OCI-LY3 (cell line): ENCODE measurements around the gene NLRC5.

ENCODE experiments used
- H2AFZ ChIP-seq: fragments of 200-600, 300-600 bp; shearing (Covaris generic); 2 replicates; pipeline ENCODE4 v1.6.0; 2014; ENCODE audit warnings: antibody characterized with exemption, low read depth, low read length
- H3K27ac ChIP-seq: fragments of 200-600, 300-600 bp; sonication (generic); 2 replicates; pipeline ENCODE4 v1.5.1; 2014; ENCODE audit warnings: mild to moderate bottlenecking, low read length, moderate library complexity, mixed read lengths
- H3K27me3 ChIP-seq: fragments of 200-600, 300-600 bp; sonication (generic); 2 replicates; pipeline ENCODE4 v1.6.1; 2014; ENCODE audit warnings: low read depth, low read length, mixed read lengths
- H3K36me3 ChIP-seq: fragments of 200-600, 300-600 bp; sonication (generic); replicated peaks from 2 replicates; pipeline ENCODE3; 2014; ENCODE audit warnings: low read depth, low read length, mixed read lengths
- H3K4me1 ChIP-seq: fragments of 300-600, 200-600 bp; sonication (generic); 2 replicates; pipeline ENCODE4 v1.6.1; 2014; ENCODE audit warnings: low read length, mixed read lengths
- H3K4me2 ChIP-seq: fragments of 200-600, 300-600 bp; sonication (generic); 2 replicates; pipeline ENCODE4 v1.6.1; 2014; ENCODE audit warnings: low read length, mixed read lengths
- H3K4me3 ChIP-seq: fragments of 300-600, 200-600 bp; sonication (generic); 2 replicates; pipeline ENCODE4 v1.5.1; 2014; ENCODE audit warnings: antibody characterized with exemption, mild to moderate bottlenecking, low read length, moderate library complexity
- H3K79me2 ChIP-seq: fragments of 300-600, 200-600 bp; shearing (Covaris generic); 2 replicates; pipeline ENCODE4 v1.6.1; 2014; ENCODE audit warnings: mild to moderate bottlenecking, low read length, mixed read lengths
- H3K9ac ChIP-seq: fragments of 300-600, 200-600 bp; shearing (Covaris generic); 2 replicates; pipeline ENCODE4 v1.6.0; 2014; ENCODE audit warnings: mild to moderate bottlenecking, low read length, moderate library complexity
- H3K9me3 ChIP-seq: fragments of 200-600, 300-600 bp; shearing (Covaris generic); 2 replicates; pipeline ENCODE4 v1.6.1; 2014; ENCODE audit warnings: low read length, mixed read lengths; ENCODE audit not compliant: insufficient read depth
- H4K20me1 ChIP-seq: fragments of 200-600, 300-600 bp; sonication (generic); 2 replicates; pipeline ENCODE4 v1.6.1; 2016; ENCODE audit warnings: low read length, mixed read lengths; ENCODE audit not compliant: insufficient read depth
- EZH2phosphoT487 ChIP-seq: fragments of 200-600 bp; shearing (Covaris generic); IDR thresholded peaks from 2 replicates; pipeline ENCODE4 v1.6.1; 2018; ENCODE audit warnings: antibody characterized with exemption, mixed run types, low read depth
- TF ChIP-seq, protein P1 (sequence below): fragments of 200-600, 300-600 bp; sonication (generic); IDR thresholded peaks from 2 replicates; pipeline ENCODE4 v1.5.1; 2014; ENCODE audit warnings: antibody characterized with exemption, low read length, low read depth

NLRC5 gene

DNA sequence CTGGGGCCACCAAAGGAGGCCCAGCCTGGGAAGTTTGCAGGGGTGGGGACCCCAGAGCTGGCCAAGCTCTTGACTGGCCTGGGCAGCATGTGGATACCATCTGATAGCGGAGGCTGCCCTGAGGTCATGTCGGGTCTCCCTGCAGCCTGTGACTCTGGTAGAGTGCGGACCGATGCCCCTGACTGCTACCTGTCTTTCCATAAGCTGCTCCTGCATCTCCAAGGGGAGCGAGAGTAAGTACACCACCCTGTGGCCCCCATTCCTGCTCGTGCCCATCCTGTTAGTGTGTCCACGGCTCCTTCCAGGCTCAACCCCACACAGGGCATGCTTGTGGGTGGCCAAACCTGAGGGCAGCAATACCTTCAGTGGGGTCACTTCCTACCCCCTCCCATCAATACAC is 19.6 kb upstream of the NLRC5 start:
- no peak overlapping the region for H3K27ac ChIP-seq
- H3K9ac ChIP-seq = no peak overlapping the region
- no peaks in the 10 kb centered on the region for H3K79me2 ChIP-seq
- no peak overlapping the region for H3K4me2 ChIP-seq
- H2AFZ ChIP-seq = no peak overlapping the region
- H3K27me3 ChIP-seq = no peaks in the 10 kb centered on the region
- TF ChIP-seq, protein P1, sequence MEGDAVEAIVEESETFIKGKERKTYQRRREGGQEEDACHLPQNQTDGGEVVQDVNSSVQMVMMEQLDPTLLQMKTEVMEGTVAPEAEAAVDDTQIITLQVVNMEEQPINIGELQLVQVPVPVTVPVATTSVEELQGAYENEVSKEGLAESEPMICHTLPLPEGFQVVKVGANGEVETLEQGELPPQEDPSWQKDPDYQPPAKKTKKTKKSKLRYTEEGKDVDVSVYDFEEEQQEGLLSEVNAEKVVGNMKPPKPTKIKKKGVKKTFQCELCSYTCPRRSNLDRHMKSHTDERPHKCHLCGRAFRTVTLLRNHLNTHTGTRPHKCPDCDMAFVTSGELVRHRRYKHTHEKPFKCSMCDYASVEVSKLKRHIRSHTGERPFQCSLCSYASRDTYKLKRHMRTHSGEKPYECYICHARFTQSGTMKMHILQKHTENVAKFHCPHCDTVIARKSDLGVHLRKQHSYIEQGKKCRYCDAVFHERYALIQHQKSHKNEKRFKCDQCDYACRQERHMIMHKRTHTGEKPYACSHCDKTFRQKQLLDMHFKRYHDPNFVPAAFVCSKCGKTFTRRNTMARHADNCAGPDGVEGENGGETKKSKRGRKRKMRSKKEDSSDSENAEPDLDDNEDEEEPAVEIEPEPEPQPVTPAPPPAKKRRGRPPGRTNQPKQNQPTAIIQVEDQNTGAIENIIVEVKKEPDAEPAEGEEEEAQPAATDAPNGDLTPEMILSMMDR = no peak
- no peak for TF ChIP-seq EZH2phosphoT487
- no peak overlapping the region for H3K4me3 ChIP-seq
- no peaks in the 10 kb centered on the region for H3K36me3 ChIP-seq
- peaks cover 38% of the 10 kb centered on the region for H3K4me1 ChIP-seq
- no peaks in the 10 kb centered on the region for H4K20me1 ChIP-seq
- H3K9me3 ChIP-seq = no peaks in the 10 kb centered on the region

DNA sequence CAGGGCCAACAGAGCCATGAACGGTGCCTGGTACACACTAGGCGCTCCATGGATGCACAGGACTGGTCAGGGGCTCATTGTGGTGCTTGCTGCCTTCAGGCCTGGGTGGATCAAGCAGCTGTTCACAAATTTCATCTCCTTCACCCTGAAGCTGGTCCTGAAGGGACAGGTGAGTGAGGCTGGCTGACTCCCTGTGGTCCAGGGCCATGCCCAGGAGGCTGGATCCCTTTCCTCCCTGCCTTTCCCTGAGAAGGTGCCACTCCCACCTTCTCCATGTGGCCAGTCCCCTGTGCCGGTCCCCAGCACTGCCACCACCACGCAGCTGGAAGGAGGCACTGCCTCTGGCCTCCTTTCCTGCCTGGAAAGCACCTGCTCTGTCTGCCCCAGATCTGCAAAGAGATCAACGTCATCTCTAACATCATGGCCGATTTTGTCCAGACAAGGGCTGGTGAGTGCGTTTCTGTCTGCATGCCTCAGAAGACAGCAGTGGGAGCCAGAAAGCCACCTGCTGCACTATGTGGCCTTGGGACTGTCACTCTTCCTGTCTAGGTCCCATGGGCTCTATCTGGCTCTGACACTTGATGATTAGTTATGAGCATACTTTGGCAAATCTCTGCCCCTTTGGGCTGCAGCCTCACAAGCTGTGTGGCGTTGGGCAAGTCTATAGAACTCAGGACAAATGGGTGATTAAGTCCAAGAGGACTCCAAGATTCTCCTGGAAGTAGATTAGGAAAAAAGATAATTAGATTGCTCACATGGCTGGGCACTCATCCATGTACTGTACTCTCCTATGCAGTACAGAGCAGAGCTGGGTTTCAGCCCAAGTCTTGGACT is 18.2 kb upstream of the NLRC5 start:
- Histone ChIP-seq H3K4me3 (no peak overlapping the region), H3K9ac (no peak overlapping the region), H3K4me1 (peaks cover 34% of the 10 kb centered on the region), H3K27ac (no peak overlapping the region), H3K27me3 (no peaks in the 10 kb centered on the region), H4K20me1 (no peaks in the 10 kb centered on the region), H3K36me3 (no peaks in the 10 kb centered on the region), H2AFZ (no peak overlapping the region), H3K4me2 (0 out of 2 replicates have a peak overlapping the region, but pooled peaks have one; percentile 13), H3K9me3 (no peaks in the 10 kb centered on the region), H3K79me2 (no peaks in the 10 kb centered on the region)
- TF ChIP-seq, protein P1 = no peak
- no peak for TF ChIP-seq EZH2phosphoT487

DNA sequence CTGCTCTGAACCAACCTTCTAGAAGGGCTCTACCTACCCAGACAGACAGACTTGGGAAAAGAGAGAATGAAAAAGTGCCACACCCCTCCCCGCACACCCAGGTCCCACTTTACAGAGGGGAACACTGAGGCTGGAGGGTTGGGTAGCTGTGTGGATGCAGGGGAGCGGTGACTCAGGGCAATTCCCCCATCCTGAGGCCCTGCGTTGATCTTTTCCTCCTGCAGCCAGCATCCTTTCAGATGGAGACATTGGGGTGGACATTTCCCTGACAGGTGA is 17.7 kb upstream of the NLRC5 start:
- H3K27me3 ChIP-seq = no peaks in the 10 kb centered on the region
- TF ChIP-seq EZH2phosphoT487 = no peak
- no peaks in the 10 kb centered on the region for H4K20me1 ChIP-seq

DNA sequence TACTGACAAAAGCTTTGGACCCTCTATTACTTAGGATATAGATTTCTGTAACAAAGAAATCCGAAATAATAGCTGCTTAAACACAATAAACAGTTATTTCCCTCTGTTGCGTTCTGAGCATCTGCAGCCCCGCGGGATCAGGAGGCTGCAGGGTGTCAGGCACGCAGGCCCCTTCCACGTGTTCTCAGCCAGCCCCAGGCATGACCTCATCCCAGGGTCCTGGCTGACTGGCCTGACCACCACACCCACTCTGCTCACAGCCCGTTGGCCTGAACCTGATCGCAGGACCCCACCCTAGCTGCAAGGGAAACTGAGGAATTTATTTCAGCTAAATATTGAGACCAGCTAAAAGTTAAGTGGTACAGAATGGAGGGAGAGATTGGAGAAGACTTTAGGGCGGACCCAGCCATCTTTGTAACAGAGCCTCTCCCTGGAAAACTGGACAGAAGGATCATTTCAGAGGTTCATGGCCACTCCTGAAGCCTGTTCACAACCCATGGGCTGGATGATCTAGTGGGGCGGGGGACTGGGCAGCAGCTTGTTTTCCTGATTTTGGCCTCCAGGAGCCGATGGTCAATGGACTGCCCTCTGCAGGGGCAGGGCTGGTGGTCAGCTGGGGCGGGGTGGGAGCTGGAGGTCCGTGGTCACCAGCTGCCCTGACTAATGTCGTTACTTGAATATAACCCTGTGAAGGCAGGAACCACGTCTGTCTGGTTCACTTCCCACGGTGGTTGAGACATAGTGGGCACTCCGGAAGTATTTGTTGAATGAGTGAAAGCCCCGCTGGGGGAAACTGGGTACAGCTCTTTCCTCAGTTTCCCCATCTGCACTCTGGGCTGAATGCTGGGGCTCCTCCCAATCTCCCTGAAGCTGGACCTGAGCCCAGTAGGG is 16.7 kb upstream of the NLRC5 start:
- no peaks in the 10 kb centered on the region for H4K20me1 ChIP-seq
- peaks cover 34% of the 10 kb centered on the region for H3K4me1 ChIP-seq
- no peak overlapping the region for H3K27ac ChIP-seq
- no peaks in the 10 kb centered on the region for H3K79me2 ChIP-seq
- no peaks in the 10 kb centered on the region for H3K27me3 ChIP-seq
- H3K9ac ChIP-seq = no peak overlapping the region
- H3K4me2 ChIP-seq = no peak overlapping the region
- H3K9me3 ChIP-seq = no peaks in the 10 kb centered on the region
- H2AFZ ChIP-seq = no peak overlapping the region
- no peaks in the 10 kb centered on the region for H3K36me3 ChIP-seq
- no peak overlapping the region for H3K4me3 ChIP-seq
- TF ChIP-seq EZH2phosphoT487 = no peak
- TF ChIP-seq, protein P1 = no peak

More for the DNA sequence above, 17.7 kb upstream of the NLRC5 start:
- H3K4me2 ChIP-seq = no peak overlapping the region
- no peak overlapping the region for H3K4me3 ChIP-seq
- no peak overlapping the region for H3K9ac ChIP-seq
- no peak overlapping the region for H3K27ac ChIP-seq
- no peaks in the 10 kb centered on the region for H3K9me3 ChIP-seq
- peaks cover 34% of the 10 kb centered on the region for H3K4me1 ChIP-seq
- no peak overlapping the region for H2AFZ ChIP-seq
- H3K79me2 ChIP-seq = no peaks in the 10 kb centered on the region
- H3K36me3 ChIP-seq = no peaks in the 10 kb centered on the region
